GM19025 (cell line): ENCODE measurements around the gene ABCF1.
A peak's percentile ranks its signal among the peaks of the same experiment; 100 is the strongest.
"Not testable (repeated sequence)": the region's sequence is repeated elsewhere in the genome, so short reads cannot be mapped to it uniquely, and the experiment has no call there.

ENCODE experiments used
- ATAC-seq: cut with Tn5 transposase; IDR thresholded peaks from one replicate; pipeline ENCODE4 v1.9.1; 2021; ENCODE audit warnings: mild to moderate bottlenecking, low read depth, moderate library complexity; ENCODE audit not compliant: unreplicated experiment

ABCF1 gene

GRCh38 chr6:30556906-30557682, 14.1 kb upstream of the ABCF1 start, which contains the start of gene PRR3:
Gene PRR3, plus strand, starts transcription at chr6:30557295. Its CDS starts 50 bp downstream, at chr6:30557345.
- ATAC-seq, result peak; percentile 41

DNA sequence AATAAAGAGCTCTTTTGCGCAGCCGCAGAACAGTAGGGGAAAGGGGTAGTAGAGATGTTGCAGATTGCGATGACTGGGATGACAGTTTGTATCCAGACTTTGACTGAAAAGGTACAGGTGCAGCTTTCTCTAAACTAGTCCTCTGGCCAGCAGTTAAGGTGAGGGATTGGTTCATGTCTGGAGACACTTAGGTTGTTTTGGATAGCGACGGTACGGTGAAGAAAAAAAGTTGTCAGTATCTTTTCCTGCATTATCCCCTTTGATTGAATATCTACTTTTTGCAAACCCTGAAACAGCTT, 13.6 kb upstream of the ABCF1 start:
- ATAC-seq, result no peak

DNA sequence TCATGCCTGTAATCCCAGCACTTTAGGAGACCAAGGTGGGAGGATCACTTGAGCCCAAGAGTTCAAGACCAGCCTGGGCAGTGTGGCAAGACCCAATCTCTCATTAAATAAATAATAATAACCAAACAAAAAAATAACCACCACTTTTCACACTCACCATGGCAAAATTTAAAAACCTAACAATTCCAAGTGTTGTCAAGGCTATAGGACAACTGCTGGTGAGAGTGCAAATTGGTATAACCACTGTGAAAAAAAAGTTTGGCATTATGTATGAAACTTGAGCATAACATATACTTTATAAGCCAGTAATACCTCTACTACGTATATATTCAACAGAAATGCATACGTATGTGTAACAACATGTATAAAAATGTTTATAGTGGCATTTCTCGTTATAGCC, 10.3 kb upstream of the ABCF1 start:
- ATAC-seq, result no peak

GRCh38 chr6:30562470-30563425, 8.5 kb upstream of the ABCF1 start:
- no peak for ATAC-seq

- no peak for ATAC-seq
Observed at GRCh38 chr6:30564114-30564513, 7.1 kb upstream of the ABCF1 start.

DNA sequence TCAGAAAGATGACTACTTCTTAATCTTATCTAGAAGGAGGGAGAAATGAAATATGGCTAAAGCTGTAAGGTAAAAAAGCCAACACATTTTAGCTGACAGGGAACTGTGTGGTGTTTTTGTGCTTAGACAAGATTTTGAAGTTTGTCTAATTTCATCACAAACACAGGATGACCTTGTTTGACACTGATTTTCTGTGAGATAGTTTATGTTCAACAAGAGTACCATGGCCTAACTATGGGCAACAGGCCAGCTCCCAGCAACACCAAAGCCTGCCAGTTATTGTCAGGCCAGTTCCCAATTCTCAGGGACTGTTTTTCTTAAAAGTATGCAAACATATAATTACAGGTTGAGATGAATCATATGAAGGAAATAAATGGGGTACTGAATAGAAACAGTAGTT, 5.5 kb upstream of the ABCF1 start:
- no peak for ATAC-seq

DNA sequence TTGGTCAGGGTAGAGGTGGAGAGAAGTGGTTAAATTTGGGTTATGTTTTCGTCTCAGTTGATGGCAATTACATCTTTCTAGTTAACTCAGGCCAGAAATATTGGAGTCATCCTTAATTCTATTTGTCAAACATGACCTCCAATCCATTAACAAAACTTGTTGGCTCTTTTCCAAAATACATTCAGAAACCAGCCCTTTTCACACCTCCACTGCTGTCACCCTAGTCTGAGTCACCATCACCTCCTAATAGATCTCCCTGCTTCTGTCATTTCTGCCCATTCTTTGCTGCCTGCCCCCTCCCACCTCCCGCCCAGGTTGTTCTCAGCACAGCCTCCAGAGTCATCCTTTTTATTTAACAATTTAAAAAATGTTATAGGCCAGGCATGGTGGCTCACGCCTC, 3.0 kb upstream of the ABCF1 start:
- ATAC-seq, result no peak

DNA sequence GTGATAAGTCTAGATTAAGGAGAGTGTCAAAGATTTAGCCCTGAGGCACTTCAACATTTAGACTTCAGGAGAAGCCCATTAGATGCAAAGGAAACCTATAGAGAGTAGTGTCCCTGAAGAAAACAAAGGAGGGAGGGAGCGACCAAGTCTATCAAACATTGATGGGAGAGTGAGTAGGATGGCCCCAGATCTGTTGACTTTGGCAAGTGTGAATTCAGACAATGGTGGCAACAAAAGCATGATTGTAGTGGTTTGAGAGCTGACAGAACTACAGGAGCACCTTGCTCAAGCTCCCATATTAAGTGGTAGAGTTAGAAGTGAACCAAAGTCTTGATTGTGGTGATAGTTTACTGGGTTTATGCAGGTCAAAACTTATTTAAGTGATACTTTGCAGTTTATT, 979 bp upstream of the ABCF1 start:
- ATAC-seq, result no peak

GRCh38 chr6:30570740-30571074, 535 bp upstream of the ABCF1 start:
- peak; percentile 19 for ATAC-seq

GRCh38 chr6:30571762-30572082, 480 bp downstream of the ABCF1 start:
- no peak for ATAC-seq

DNA sequence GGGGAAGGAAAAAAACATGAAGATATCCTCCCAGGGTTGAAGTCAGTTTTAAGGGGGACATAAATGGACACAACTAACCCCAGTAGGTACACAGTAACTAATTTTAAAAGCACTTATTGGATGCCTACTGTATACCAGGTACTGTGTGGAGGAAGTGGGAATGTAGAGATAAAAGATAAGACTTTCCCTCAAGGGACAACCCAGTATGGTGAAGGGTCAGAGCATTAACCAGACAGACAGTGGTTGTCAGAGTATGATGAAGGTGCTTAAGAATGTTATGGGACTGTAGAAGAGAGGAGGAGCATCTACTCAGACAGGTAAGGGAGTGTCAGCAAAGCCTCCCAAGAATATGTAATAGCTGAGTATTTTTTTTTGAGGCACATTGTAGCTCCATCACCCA, 906 bp downstream of the ABCF1 start:
- no peak for ATAC-seq

DNA sequence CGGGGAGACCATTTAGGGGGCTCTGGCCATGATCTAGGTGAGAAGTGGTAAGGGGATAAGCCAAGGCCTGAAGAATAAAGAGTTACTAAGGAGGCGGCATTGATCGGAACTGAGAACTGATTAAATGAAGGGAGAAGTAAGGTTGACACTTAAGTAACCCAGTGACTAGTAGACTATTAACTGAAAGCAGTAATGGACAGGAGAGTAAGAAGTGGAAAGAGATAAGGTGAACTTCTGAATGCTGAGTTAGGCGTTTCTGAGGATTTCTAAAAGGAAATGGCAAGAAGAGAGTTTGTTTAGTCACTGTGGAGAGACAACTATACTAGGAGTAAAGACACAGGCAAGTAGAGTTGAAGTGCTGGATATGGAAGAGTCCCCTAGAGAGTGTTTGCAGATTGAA, 1.9 kb downstream of the ABCF1 start:
- ATAC-seq, result no peak

- ATAC-seq, result no peak
Observed at GRCh38 chr6:30578051-30578450, 6.8 kb downstream of the ABCF1 start.

DNA sequence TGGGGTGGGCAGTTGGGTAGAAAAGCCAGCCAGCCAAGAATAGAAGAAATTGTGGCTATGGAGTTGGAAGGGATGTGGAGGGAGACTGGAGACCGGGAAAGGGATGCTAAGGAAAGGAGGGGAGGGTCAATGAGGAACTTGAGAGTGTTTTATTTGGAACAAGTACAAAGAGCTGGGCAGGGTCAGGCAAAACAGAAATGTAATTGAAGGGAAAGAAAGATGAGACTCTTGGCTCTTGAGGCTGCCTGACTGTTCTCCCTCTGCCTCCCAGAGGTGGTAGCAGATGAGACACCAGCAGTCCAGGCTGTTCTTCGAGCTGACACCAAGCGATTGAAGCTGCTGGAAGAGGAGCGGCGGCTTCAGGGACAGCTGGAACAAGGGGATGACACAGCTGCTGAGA, 12.7 kb downstream of the ABCF1 start:
- no peak for ATAC-seq

DNA sequence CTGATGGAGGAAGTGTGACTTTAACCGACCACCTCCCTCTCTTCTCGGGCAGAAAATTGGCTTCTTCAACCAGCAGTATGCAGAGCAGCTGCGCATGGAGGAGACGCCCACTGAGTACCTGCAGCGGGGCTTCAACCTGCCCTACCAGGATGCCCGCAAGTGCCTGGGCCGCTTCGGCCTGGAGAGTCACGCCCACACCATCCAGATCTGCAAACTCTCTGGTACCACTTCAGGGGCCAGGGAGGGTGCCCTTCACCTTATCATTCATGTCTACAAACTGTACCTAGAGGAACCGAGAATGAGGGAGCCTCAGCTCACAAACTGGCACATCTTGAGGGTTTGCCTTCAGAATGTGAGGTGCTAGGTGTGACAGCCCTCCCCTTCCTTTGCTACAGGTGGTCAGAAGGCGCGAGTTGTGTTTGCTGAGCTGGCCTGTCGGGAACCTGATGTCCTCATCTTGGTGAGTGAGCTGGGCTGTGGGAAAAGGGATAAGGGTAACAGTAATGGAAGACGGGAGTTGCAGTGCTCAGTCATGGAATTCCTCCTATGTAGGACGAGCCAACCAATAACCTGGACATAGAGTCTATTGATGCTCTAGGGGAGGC, 18.6 kb downstream of the ABCF1 start:
- ATAC-seq, result no peak

GRCh38 chr6:30590509-30590908, 19.3 kb downstream of the ABCF1 start:
- ATAC-seq, result no peak

GRCh38 chr6:30591008-30591407, 19.8 kb downstream of the ABCF1 start:
- ATAC-seq, result no peak

DNA sequence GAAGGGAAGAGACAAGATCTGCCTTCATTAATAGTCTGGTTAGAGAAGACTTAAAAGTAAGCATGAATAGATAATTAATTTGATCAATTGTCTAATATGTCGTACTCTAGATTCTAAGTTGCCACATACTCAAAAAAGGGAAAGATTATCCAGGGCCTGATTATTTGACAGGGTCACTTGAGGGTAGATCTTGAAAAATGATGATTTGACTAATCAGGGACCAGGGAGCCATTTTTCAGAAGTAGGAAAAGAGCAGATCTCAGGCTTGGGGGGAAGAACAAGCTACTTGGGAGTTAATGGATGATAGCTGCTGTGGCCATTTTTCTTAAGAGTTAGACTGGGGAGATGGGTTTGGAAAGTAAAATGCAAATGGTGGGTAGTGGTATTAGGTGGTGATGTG, 21.0 kb downstream of the ABCF1 start:
- ATAC-seq, result no peak

GRCh38 chr6:30597315-30598144, 26.3 kb downstream of the ABCF1 start:
- not testable (repeated sequence) for ATAC-seq

DNA sequence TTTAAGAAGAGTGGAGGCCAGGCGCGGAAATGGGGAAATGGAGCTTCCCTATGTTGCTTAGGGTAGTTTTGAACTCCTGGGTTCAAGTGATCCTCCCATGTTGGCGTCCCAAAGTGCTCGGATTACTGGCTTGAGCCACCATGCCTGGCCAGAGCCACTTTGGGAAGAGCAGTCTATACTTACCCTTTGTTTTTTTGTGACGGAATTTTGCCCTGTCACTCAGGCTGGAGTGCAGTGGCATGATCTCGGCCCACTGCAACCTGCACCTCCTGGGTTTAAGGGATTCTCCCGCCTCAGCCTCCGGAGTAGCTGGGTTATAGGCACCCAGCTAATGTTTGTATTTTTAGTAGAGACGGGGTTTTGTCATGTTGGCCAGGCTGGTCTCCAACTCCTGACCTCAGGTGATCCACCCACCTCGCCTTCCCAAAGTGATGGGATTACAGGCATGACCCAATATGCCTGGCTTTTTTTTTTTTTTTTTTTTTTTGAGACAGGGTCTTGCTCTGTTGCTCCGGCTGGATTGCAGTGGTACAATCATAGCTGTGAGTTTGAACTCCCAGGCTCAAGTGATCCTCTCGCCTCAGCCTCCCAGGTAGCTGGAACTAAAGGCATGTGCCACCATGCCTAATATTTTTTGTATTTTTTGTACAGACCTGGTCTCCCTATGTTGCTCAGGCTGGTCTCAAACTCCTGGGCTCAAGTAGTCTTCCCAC, 27.8 kb downstream of the ABCF1 start:
- ATAC-seq, result no peak
